Measurements from ENCODE around the gene CCDC192.

DNA sequence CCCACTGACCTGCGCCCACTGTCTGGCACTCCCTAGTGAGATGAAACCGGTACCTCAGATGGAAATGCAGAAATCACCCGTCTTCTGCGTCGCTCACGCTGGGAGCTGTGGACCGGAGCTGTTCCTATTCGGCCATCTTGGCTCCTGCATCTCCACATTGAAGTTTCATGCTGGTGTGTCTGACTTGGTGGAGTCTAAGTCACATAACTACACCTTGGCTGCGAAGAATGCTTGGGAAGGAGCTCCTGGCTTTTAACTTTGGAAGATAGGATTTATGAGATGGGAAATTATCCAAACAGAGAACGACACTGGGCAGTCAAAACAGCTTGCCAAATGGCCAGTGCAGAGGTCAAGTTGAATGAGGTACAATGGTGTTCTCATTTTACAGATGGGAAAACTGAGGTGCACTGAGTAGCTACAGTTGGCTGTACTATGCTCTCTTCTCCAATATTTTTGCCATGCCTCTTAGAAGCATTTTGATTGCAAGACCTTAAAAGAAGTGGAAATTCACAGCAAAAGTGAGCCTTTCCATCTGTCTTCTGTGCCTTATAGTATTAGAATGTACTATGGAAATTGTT lies 36.7 kb downstream of the CCDC192 start:
- TF ChIP-seq, protein P1, sequence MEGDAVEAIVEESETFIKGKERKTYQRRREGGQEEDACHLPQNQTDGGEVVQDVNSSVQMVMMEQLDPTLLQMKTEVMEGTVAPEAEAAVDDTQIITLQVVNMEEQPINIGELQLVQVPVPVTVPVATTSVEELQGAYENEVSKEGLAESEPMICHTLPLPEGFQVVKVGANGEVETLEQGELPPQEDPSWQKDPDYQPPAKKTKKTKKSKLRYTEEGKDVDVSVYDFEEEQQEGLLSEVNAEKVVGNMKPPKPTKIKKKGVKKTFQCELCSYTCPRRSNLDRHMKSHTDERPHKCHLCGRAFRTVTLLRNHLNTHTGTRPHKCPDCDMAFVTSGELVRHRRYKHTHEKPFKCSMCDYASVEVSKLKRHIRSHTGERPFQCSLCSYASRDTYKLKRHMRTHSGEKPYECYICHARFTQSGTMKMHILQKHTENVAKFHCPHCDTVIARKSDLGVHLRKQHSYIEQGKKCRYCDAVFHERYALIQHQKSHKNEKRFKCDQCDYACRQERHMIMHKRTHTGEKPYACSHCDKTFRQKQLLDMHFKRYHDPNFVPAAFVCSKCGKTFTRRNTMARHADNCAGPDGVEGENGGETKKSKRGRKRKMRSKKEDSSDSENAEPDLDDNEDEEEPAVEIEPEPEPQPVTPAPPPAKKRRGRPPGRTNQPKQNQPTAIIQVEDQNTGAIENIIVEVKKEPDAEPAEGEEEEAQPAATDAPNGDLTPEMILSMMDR (IDR thresholded peaks at IDR 0.05), result no peak
- TF ChIP-seq POLR2A (IDR thresholded peaks at IDR 0.05), result no peak

Measured in suprapubic skin (tissue), 3 donors.